GM19397 (cell line): ENCODE data around the gene PRKD2.

Experiments used
- ATAC-seq: cut with Tn5 transposase; IDR thresholded peaks from one replicate; pipeline ENCODE4 v1.9.1; 2021; ENCODE audit warnings: mild to moderate bottlenecking, moderate library complexity; ENCODE audit not compliant: unreplicated experiment

The PRKD2 gene

DNA sequence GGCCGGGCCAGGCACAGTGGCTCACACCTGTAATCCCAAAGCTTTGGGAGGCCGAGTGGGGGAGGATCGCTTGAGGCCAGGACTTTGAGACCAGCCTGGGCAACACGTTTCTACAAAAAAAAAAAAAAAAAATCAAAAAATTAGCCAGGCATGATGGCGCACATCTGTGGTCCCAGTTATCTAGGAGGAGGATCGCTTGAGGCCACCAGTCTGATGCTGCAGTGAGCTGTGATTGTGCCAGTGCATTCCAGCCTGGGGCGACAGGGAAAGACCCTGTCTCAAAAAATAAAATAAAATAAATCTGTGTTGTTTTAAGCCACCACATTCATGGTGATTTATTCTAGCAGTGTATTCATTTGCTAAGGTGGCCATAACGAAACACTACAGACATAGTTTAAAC is 51.8 kb downstream of the PRKD2 start:
- ATAC-seq = no peak

DNA sequence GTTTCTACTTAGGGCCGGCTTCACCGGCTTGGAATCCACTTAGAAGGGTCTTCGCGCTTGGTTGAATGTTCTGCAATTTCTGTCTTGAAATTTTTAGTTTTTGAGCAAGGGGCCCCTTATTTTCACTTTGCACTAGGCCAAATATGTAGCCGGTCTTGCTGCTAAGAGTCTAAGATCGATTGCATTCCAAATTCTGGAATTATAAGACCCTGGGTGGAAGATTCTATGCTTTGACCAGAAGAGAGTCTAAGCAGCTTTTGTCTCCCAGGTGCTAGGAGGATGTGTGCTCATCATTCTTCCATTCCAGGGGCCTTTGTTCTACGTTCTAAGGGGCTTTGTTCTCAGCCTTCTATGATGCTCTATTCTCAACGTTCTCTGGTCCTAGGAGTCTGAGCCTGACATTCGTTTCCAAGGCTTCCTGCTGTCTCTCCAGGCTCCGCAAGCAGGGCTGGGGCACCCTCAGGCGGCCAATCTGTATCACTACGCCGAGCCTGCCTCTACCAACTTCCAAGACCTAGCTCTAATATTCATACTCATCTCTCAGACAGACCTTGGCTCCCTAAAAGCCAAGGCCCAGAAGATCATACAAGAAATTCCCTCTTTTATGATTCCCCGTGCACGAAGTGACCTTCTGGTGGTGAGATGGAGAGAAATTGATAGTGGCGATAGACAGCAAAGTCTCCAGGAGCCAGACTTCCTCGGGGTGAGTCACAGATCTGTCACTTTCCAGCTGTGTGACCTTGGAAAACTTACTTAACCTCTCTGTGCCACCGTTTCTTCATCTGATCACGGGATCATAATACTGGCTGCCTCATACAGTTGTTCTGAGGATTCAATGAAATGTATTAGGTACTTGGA is 55.0 kb downstream of the PRKD2 start:
- ATAC-seq = no peak

DNA sequence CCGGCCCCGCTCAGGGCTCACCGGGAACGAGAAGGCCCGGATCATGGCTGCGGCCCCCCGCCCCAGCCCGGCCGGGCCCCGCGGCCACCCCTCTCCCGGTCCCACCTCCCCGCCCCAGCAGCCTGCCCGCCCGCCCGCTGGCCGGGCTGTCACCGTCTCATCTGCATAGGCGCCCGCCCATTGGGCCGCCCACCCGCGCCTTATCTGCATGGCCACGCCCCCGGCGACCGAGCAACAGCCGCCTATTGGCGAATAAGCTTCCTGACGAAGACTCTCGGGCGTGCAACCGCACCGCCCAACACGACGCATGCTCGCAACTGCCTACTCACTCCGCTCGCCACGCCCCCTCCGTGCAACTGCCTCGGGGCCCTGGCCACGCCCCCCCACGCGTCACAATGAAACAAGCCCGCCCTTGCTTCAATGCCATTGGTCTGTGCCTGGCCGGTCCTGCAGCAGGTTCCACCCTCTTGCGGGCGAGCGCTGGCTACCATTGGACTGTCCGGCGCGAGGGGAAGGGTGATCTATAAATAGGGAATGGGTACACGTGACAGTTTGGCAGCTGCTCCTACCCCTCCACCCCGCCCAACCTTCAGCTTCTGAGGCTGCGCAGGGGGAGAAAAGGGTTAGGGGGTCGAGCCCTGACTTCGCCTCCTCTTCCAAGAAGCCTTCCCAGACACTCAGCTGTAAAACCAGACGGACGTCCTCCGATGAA is 55.7 kb downstream of the PRKD2 start, which contains the start of gene DACT3:
Gene DACT3, minus strand, starts transcription at position 163 of the 712 bp plus-strand sequence. Its CDS starts 118 bp downstream, at position 45.
- peak; percentile 94 for ATAC-seq

DNA sequence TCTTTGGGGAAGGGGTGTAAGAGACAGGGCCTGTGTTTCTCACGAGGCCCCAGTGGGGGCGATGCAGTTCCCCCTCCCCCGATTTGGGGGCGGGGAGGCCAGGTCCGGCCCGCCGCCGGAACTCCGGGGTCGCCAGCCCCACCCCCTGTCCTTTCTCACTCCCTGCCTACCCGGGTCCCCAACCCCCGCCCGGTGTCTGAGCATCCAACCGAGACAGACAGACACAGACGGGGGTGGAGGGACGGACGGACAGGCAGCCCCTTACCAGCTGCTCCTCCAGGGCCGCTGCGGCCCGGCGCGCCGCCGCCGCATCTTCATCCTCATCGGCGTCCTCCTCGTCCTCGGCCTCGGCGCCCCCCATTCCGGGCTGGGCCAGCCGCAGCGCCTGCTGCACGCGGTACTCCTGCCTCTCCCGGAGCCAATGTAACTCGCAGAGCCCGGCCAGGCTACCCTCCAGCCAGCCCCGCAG is 56.3 kb downstream of the PRKD2 start:
- ATAC-seq = no peak

DNA sequence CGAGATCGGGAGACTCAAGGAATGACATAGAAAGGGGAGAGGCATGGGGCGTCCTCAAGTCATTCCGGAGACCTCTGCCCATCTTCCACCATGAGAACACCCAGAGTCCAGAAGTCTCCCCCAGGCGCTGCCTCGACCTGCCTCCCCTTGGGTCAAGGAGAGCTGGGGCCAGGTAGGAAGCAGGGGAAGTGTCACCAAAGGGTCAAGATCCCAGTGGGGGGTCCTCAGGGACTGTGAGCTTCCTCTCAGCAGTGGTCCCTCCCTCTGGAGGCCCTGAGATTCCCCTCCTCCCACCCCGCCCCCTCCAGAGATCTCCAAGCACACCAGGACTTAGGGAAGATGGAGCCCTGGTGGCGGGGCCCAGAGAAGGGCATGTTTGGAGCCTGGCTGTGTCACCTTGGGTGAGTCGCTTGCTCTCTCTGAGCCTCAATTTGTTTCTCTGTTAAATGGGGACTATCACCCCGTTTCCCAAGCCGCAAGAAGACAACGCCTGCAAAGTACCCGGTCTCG is 56.9 kb downstream of the PRKD2 start:
- no peak for ATAC-seq

DNA sequence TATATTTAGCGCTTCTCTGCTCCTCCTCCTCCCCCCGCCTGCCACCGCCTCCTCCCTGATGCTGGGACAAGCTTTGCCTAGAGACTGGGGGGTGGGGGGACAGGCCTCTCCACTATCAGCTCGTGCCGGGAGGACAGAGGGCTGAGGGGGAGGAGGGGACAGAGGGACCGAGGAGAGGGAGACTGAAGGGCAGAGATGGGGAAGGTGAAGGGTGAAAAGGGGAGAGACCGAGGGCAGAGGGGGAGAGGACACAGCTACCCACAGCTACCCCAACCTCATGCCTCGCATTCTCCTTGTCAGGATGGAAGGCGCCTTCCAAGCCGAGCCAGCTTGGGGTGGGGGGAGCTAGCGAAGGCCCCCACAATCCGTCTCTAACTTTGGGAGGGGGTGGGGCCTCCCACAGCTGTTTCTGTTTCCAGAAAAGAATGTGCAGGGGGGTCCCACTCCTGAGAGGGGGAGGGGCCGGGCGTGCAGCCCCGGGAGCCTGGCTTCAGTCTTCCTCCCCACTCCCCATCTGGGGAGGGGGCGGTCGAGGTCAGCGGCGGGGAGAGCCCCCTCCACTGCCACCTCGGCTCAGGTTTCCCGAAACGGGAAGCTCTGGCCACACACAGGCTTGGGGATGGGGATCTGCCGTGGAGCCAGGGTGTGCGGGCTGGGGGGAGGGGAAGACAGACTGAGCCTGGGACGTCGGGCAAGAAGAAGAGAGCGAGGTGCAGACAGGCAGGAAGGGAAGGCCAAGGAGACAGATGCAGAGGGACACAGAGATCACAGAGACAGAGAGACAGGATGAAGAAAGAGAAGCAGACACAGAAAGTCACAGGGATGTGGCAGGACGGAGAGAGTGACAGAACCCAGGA is 57.5 kb downstream of the PRKD2 start:
- no peak for ATAC-seq

DNA sequence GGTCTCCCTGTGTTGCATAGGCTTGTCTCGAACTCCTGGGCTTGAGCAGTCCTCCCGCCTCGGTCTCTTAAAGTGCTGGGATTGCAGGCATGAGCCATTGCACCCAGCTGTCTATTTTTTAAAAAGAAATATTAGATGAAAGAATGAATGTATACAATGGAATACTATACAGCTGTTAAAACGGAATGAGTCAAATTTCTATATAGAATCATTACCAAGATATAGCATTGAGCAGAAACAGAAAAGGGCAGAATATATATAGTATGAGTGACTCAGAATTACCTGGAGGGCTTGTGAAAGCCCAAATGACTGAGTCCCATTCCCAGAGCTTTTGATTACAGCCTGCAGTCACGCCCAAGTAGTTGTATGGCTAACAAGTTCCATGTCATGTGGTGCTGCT is 60.4 kb downstream of the PRKD2 start:
- ATAC-seq = no peak

DNA sequence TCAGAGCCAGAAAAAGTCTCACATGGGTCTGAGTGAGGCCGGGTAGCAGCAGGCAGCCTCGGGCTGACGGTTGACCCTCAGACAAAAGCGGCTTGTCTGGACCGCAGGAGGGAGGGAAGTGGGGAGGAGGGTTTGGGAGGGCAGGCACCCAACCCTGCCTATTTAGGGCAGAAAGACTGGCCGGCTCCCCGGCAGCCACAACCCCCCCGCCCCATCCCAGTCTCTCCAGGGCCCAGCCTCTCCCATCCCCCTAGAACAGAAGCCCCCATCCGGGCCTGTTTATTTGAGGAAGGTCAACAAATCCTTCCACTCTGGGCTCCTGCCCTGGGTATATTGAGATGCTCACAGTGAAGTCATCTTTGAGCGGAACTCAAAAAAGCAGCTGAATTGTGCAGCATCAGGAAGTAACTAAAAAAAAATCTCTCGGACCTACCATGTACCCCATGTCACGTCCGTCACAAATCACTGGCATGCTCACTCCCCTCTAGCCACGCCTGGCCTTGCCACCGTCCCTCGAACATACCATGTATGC is 62.2 kb downstream of the PRKD2 start:
- no peak for ATAC-seq

DNA sequence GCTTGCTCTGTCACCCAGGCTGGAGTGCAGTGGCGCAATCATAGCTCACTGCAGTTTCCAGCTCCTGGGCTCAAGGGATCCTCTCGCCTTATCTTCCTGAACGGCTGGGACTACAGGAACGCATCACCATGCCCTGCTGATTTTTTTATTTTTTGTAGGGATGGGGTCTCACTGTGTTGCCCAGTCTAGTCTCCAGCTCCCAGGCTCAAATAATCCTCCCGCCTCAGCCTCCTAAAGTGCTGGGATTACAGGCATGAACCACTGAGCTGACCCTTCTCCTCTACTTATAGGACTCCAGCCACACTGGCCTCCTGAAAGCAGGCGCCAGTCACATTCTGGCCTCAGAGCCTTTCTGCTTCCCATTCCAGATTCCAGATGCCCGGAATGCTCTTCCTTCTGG is 66.5 kb downstream of the PRKD2 start:
- ATAC-seq = no peak

DNA sequence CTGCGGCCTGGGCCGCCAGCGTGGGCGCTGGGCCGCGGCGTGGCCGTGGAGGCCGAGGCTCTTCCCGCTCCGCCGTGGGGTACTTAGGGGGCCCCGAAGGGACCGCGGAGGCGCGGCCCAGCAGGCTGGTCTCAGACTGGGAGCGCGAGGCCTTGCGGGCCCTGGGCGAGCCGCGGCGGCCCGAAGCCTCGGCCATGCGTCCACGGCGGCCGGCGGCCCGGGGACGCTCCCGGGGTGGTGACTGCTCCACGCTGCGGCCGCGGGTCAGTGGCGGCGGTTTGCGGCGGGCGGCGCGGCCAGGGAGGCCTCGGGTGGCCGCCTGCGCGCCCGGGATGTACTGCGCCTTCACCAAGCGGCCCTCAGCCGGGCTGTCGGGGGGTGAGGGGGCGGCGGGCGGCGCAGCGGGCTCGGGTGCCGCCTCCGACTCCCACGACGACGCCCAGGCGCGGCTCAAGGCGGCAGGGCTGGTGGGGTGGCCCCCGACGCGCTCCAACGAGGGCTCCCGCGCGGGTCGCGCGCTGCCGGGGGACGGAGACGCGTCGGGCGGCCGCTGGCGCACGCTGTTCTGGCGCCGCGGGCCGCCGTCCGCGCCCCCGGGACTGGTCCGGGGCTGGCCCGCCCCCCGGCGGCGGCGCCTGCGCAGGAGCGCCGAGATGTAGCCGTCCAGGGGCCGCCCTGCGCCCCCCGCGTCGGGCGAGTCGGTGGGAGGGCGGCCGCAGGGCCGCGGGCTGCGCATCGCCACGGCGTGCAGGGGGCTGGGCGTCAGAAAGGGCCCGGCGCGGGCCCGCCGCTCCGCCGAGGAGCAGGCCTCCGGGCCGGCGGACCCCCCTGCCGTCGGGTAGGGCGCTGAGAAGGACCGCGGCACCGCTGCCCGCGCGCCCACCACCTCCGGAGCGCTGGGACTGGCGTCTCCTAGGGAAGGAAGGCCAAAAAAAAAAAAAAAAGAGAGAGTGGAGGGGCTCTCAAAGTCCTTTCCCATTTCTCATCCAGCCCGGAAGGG is 67.7 kb downstream of the PRKD2 start:
- no peak for ATAC-seq

DNA sequence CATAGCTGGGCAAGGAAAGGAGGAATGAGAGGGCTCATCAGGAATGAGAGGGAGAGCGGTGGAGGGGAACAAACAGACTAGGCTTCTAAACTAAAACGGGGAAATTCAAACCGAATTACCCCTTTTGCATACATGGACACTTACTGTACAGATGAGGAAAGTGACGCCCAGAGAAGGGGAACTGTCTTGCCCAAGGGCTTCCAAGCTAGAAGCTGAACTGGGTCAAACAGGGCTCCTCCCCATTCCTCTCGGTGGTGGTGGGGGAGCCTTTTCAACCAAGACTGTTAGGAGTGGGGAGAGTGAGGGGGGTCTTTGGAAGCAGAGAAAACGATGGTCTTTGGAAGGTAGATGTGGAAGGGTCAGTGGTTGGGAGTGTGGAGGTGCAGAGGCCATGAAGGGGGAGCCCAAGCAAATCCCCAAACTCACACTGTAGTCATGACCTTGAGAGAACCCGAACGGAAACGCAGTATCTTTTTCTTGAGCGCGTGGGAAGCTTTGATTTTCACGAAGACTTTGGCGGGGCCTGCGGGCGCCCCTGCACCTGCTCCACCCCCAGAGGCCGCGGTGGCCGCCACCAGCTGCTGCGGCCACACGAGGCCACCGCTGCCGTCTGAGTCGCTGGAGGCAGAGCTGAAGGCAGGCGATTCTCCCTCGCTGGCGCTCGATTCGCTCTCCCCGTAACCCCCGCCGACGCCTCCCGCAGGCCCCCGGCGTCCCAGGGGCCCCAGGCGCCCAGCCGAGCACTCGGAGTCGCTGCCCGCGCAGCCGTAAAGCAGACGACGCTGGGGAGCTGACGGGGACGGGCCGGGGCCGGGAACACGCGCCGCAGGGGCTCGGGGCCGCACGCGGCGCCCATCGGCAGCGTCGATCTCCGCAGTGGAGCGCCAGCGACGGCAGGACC is 68.6 kb downstream of the PRKD2 start:
- no peak for ATAC-seq

DNA sequence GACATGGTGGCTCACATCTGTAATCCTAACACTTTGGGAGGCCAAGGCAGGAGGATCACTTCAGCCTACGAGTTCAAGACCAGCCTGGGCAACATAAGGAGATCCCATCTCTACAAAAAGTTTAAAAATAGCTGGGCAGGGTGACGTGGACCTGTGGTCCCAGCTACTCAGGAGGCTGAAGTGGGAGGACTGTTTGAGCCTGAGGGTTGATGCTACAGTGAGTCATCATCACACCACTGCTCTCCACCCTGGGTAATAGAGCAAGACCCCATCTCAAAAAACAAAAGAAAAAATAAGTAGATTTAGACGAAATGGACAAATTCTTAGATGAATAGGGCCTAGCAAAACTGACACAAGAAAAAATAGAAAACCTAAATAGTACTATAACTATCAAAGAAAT is 70.5 kb downstream of the PRKD2 start:
- no peak for ATAC-seq

DNA sequence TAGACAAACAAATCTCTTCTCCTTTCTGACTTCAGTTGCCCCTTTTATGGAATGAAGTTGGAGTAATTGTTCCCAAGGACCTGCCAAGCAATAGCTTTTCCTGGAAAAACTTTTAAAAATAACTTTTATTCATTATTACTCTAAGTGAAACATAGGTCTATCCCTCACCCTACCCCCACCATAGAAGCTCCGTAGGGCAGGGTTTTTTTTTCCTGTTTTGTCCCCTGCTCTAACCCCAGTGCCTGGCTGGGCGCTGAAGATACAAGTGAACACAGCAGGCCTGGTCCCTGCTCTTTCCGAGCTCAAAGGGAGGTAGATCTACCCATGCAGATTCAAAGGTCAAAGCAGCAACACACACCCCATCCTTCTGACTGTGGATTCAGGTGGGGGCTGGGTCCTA is 72.2 kb downstream of the PRKD2 start:
- ATAC-seq = no peak

DNA sequence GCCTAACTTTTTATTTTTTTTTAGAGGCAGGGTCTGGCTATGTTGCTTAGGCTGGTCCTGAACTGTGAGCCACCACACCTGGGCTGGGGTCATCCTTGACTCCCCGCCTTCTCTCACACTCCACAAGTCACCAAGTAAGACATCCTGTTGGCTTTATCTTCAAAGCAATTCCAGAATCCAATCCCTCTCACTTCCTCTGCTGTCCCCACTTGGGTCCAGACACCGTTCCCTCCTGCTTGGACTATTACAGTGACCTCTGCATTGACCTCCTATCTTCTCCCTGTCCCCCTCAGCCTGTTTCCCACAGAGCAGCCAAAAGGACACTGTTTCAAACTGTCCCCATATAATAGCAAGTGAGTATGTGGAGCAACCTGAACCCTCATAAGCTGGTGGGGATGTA is 76.3 kb downstream of the PRKD2 start:
- no peak for ATAC-seq

DNA sequence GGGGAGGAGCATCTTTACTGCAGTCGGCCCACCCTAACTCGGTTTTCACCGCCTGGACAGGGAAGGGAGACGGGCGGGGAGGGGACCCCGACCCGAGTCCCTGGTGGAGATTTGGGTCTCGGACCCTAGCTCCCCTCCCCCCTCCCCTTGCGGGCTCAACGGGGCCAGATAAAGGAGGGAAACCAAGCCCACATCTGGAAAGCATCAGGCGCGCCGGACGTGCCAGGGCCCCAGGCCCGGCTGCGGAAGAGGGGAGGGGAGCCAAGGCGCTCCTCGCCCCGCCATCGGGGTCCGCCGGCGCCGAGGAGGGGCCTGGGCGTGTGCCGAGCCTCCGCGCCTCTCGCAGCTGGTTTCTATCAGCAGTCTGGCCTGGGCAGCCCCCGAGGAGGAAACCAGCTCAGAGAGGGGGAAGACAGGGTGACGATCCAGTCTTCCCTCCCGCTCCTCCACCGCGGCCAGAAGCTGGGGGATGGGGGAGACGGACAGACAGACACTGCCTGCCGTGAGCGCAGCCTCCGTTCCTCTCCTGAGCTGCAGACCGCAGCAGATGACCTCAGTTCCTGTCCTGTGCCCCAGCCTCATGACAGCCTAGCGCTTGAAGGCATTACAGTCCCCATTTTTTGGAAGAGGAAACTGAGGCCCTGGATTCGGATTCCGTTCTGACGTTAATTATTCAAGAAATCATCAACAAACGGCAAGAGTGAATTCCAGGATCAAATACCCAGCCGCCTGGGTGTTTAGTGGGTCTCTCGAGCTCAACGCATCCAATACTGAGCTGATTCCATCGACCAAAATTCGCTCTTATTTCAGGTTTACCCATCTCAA is 77.3 kb downstream of the PRKD2 start:
- ATAC-seq = no peak

DNA sequence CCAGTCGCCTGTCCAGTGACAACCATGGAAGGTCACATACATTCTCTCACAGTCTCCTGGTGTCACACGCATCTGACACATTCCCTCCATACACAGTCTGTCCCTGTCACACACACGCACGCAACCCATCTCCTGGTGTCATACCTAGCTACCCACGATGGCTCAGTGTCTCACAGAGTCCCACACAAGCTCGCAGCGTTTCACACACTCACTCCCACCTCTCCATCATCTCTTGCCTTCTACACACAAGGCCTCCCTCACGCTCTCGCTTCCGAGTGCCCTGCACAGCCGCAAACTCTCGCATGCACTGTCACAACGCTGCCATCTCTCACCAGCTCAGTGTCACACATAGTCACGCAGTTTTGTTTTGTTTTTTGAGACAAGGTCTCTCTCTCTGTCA is 79.7 kb downstream of the PRKD2 start:
- no peak for ATAC-seq

DNA sequence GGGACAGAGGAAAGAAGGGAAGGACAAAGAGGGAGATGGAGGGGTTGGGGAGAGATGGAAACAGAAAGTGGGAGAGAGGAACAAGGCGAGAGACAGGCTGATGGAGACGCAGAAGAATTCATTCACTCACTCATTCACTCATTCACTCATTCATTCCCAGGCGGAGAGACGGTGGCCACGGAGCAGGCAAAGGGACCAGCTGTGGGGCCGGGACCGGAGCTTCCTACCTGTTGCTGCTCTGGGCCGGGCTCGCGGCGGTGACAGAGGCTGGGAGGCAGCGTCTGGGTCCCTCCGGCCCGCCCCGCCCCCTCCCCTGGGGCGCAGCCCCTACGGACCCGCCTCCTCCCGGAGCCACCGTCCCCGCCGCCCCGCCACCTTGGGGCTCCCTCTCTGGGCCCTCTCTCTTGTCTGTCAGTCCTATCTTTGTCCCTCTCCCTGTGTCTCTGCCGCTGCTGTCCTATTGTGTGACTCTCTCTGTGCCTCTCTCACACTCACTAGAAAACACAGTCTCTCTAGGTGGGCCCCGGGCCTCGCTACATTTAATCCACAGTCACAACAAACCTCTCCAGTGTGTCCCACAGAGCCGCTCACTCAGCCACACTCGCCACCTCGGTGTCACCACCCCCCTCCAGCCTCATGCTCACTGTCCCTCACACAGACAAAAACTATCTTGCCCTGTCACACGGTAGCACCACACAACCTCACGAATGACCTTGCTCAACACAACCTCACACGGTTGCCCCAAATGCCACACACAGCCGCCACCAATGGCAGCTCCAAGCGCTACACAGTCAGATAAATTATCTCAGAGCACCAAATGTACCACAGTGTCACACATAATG is 80.8 kb downstream of the PRKD2 start, which contains the start of gene GNG8:
Gene GNG8, minus strand, starts transcription at position 283 of the 842 bp plus-strand sequence. CDS start 1,520 bp downstream, outside the sequence.
- ATAC-seq = no peak
